ENCODE measurements around the gene PPP1R15B. TPM values are rescaled to one million over a fixed set of nuclear protein-coding genes. Genes with fewer than 3 reads are reported as not detected.

The PPP1R15B gene
- total RNA-seq, 1 experiment from 2014 or later = 69.3 TPM

DNA sequence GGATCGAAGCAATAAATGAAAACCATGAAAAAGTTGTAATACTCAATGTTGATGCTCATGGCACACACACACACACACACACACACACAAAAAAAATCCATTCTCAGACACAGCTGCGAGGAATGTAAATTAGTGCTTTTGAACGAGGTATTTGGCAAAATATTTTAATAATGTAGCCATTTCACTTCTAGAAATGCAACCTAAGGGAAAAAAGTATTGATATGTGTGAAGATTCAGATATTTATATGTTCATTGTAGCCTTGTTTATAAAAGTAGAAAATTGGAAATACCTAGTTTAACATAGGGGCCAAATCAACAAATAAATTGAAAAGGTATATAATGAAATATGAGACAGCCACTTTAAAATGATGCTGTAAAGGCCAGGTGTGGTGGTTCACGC, 55.7 kb downstream of the PPP1R15B start:
- RAD21 ChIA-PET (ENCODE audit: low non-redundant PET in 1 of 2, low total read pairs in 2 of 2, uncharacterized antibody in 2 of 2, unreplicated experiment in 2 of 2) = no interaction called here
- Histone ChIP-seq H3K9me3 (ENCODE audit: control insufficient read depth in 1 of 2, insufficient read depth in 1 of 2, low read depth in 1 of 2, low read length in 2 of 2) (no peaks in the 10 kb centered on the region), H3K4me3 (replicated peaks in 1 of 2; ENCODE audit: low read depth in 1 of 2, low read length in 2 of 2) (no peak overlapping the region), H3K9me2 (ENCODE audit: insufficient read depth) (no peaks in the 10 kb centered on the region), H3K36me3 (ENCODE audit: control insufficient read depth in 1 of 2, insufficient read depth in 2 of 2, low read length in 2 of 2) (no peaks in the 10 kb centered on the region), H3K4me2 (ENCODE audit: low read length) (no peak overlapping the region), H3K79me2 (ENCODE audit: insufficient read depth, low read length) (no peaks in the 10 kb centered on the region), H2AFZ (ENCODE audit: low read depth, low read length, poor library complexity, severe bottlenecking) (no peak overlapping the region), H3K27me3 (ENCODE audit: insufficient read depth, low read length) (no peaks in the 10 kb centered on the region), H3K27ac (ENCODE audit: low read depth, low read length) (no peak overlapping the region), H4K20me1 (ENCODE audit: insufficient read depth) (no peaks in the 10 kb centered on the region), H3K9ac (ENCODE audit: low read length) (no peak overlapping the region), H3K4me1 (ENCODE audit: control insufficient read depth in 1 of 2, insufficient read depth in 2 of 2, low read length in 2 of 2) (peaks cover 4 to 14% of the 10 kb centered on the region in 2 experiments)
- CTCF ChIA-PET = no interaction called here
- no peak for ATAC-seq
- TF ChIP-seq ZFX (IDR thresholded peaks at IDR 0.05) = no peak
- no peak for TF ChIP-seq CEBPB (IDR thresholded peaks at IDR 0.05; ENCODE audit: low read depth)
- TF ChIP-seq, protein P1, sequence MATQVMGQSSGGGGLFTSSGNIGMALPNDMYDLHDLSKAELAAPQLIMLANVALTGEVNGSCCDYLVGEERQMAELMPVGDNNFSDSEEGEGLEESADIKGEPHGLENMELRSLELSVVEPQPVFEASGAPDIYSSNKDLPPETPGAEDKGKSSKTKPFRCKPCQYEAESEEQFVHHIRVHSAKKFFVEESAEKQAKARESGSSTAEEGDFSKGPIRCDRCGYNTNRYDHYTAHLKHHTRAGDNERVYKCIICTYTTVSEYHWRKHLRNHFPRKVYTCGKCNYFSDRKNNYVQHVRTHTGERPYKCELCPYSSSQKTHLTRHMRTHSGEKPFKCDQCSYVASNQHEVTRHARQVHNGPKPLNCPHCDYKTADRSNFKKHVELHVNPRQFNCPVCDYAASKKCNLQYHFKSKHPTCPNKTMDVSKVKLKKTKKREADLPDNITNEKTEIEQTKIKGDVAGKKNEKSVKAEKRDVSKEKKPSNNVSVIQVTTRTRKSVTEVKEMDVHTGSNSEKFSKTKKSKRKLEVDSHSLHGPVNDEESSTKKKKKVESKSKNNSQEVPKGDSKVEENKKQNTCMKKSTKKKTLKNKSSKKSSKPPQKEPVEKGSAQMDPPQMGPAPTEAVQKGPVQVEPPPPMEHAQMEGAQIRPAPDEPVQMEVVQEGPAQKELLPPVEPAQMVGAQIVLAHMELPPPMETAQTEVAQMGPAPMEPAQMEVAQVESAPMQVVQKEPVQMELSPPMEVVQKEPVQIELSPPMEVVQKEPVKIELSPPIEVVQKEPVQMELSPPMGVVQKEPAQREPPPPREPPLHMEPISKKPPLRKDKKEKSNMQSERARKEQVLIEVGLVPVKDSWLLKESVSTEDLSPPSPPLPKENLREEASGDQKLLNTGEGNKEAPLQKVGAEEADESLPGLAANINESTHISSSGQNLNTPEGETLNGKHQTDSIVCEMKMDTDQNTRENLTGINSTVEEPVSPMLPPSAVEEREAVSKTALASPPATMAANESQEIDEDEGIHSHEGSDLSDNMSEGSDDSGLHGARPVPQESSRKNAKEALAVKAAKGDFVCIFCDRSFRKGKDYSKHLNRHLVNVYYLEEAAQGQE (IDR thresholded peaks at IDR 0.05; ENCODE audit: low read depth) = no peak
- TF ChIP-seq POLR2AphosphoS5 (IDR thresholded peaks at IDR 0.05; ENCODE audit: low read depth, low read length) = no peak
- TF ChIP-seq, protein P2, sequence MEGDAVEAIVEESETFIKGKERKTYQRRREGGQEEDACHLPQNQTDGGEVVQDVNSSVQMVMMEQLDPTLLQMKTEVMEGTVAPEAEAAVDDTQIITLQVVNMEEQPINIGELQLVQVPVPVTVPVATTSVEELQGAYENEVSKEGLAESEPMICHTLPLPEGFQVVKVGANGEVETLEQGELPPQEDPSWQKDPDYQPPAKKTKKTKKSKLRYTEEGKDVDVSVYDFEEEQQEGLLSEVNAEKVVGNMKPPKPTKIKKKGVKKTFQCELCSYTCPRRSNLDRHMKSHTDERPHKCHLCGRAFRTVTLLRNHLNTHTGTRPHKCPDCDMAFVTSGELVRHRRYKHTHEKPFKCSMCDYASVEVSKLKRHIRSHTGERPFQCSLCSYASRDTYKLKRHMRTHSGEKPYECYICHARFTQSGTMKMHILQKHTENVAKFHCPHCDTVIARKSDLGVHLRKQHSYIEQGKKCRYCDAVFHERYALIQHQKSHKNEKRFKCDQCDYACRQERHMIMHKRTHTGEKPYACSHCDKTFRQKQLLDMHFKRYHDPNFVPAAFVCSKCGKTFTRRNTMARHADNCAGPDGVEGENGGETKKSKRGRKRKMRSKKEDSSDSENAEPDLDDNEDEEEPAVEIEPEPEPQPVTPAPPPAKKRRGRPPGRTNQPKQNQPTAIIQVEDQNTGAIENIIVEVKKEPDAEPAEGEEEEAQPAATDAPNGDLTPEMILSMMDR (IDR thresholded peaks at IDR 0.05 in 2 of 3, conservative IDR thresholded peaks at IDR 0.05 in 1 of 3; ENCODE audit: borderline replicate concordance in 1 of 3, insufficient read depth in 1 of 3, low read depth in 2 of 3, low read length in 2 of 3) = no peak
- TF ChIP-seq ATF3 (IDR thresholded peaks at IDR 0.05) = no peak
- TF ChIP-seq CBX3 (IDR thresholded peaks at IDR 0.05; ENCODE audit: low read depth) = no peak
- TF ChIP-seq SRF (IDR thresholded peaks at IDR 0.05; ENCODE audit: low read depth) = no peak
- no peak for TF ChIP-seq ZNF274 (IDR thresholded peaks at IDR 0.05; ENCODE audit: low read depth, low read length)
- TF ChIP-seq, protein P3, sequence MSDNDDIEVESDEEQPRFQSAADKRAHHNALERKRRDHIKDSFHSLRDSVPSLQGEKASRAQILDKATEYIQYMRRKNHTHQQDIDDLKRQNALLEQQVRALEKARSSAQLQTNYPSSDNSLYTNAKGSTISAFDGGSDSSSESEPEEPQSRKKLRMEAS (IDR thresholded peaks at IDR 0.05) = no peak
- TF ChIP-seq JUND (IDR thresholded peaks at IDR 0.05) = no peak
- TF ChIP-seq SP1 (IDR thresholded peaks at IDR 0.05; ENCODE audit: low read depth) = no peak
- no peak for TF ChIP-seq EGR1 (IDR thresholded peaks at IDR 0.05; ENCODE audit: low read depth)
- TF ChIP-seq EZH2 (IDR thresholded peaks at IDR 0.05) = no peak
- no peak for TF ChIP-seq ELF1 (IDR thresholded peaks at IDR 0.05; ENCODE audit: borderline replicate concordance, low read depth)
- DNase-seq (ENCODE audit: low read depth, low spot score) = no peak
- intact Hi-C loops (cut with micrococcal nuclease) = no loop called here
- POLR2A ChIA-PET = no interaction called here
- no TSS peak for BruUV-seq (replicated peaks)

Data from HCT116 (cell line).